A549 (cell line): ENCODE measurements around the gene PNLIPRP3. TPM values are rescaled to one million over a fixed set of nuclear protein-coding genes. Genes with fewer than 3 reads are reported as not detected.

Experiments
- ATAC-seq, 2 experiments: fragments of 200-7000 bp in 1 of 2; fragments of >200 bp in 1 of 2; cut with Nextera tagmentation in 1 of 2; cut with Tn5 transposase in 1 of 2; 3 replicates each; pipeline versions ENCODE4 v1.8.0 to v1.9.1; 2018 to 2020; ENCODE audit warnings: mild to moderate bottlenecking in 1 of 2, moderate library complexity in 1 of 2
- CTCF ChIA-PET: fragments of 300-600 bp; sonication (Branson Sonifier 250); formaldehyde crosslinking; extraction: SDS; loops from one replicate; lab custom pipeline; 2021; ENCODE audit warnings: antibody characterized with exemption, inconsistent platforms; lab: Yijun Ruan, JAX
- POLR2A ChIA-PET: fragments of 350-600 bp; formaldehyde crosslinking; extraction: SDS; loops from one replicate; lab custom pipeline; 2021; ENCODE audit warnings: antibody characterized with exemption, inconsistent platforms; lab: Yijun Ruan, JAX
- DNase-seq, 2 experiments: peaks; one replicate each; pipeline versions ENCODE4 v3.0.0 to v3.0.0-alpha.2; 2011 to 2016; ENCODE audit warnings: low read depth in 1 of 2, low spot score in 1 of 2
- FAIRE-seq: peaks from 2 replicates; lab custom pipeline; 2011; peaks lifted over from hg19 to GRCh38; lab: Jason Lieb, UNC
- H3K27ac ChIP-seq, 2 experiments: fragments of >200 bp; sonication (Bioruptor Twin); formaldehyde crosslinking; 3 replicates each; pipeline ENCODE4 v1.5.1; 2016 to 2017
- H3K4me1 ChIP-seq: fragments of >200 bp; sonication (Bioruptor Twin); formaldehyde crosslinking; 3 replicates; pipeline ENCODE4 v1.6.1; 2016
- H3K4me2 ChIP-seq: fragments of >200 bp; sonication (Bioruptor Twin); formaldehyde crosslinking; 3 replicates; pipeline ENCODE4 v1.6.1; 2016
- H3K4me3 ChIP-seq: fragments of >200 bp; sonication (Bioruptor Twin); formaldehyde crosslinking; 3 replicates; pipeline ENCODE4 v1.5.1; 2016
- H3K9me3 ChIP-seq: fragments of >200 bp; sonication (Bioruptor Twin); formaldehyde crosslinking; 3 replicates; pipeline ENCODE4 v1.6.1; 2016
- CHD2 ChIP-seq: fragments of 150-350 bp; IDR thresholded peaks from 2 replicates; pipeline ENCODE4 v1.6.1; 2014; ENCODE audit warnings: low read length; ENCODE audit not compliant: partially characterized antibody
- CHD4 ChIP-seq: fragments of 200-600 bp; sonication (generic); IDR thresholded peaks from 2 replicates; pipeline ENCODE4 v1.6.1; 2016; ENCODE audit warnings: antibody characterized with exemption, mild to moderate bottlenecking, borderline replicate concordance
- EHMT2 ChIP-seq: fragments of 200-600 bp; sonication (generic); IDR thresholded peaks from 2 replicates; pipeline ENCODE4 v1.6.1; 2016; ENCODE audit warnings: antibody characterized with exemption, low read depth, mild to moderate bottlenecking, moderate library complexity
- ELK1 ChIP-seq: fragments of 150-350 bp; IDR thresholded peaks from 2 replicates; pipeline ENCODE4 v1.6.1; 2014; ENCODE audit warnings: low read depth, mild to moderate bottlenecking, low read length
- ESRRA ChIP-seq: fragments of 150-350 bp; IDR thresholded peaks from 2 replicates; pipeline ENCODE4 v1.6.1; 2014; ENCODE audit warnings: mild to moderate bottlenecking, low read length, borderline replicate concordance
- FOSL2 ChIP-seq, 2 experiments: fragments of 450-650 bp in 1 of 2; fragments of >200 bp in 1 of 2; sonication (Bioruptor Twin) in 1 of 2; formaldehyde crosslinking; IDR thresholded peaks; 2 replicates each; pipeline versions ENCODE4 v1.5.0 to v1.6.1; 2016 to 2020; ENCODE audit warnings: mild to moderate bottlenecking in 1 of 2, moderate library complexity in 1 of 2
- FOXS1 ChIP-seq: fragments of 250-450 bp; sonication (Bioruptor Pico); IDR thresholded peaks from 2 replicates; pipeline ENCODE4 v1.5.0; 2020; ENCODE audit warnings: mild to moderate bottlenecking, moderate library complexity
- GATA3 ChIP-seq: IDR thresholded peaks from 2 replicates; pipeline ENCODE4 v1.6.1; 2012; ENCODE audit warnings: borderline replicate concordance
- HDAC2 ChIP-seq: fragments of 200-600 bp; sonication (generic); IDR thresholded peaks from 2 replicates; pipeline ENCODE4 v1.6.1; 2016
- HEYL ChIP-seq: fragments of 250-450 bp; sonication (Bioruptor Pico); IDR thresholded peaks from 2 replicates; pipeline ENCODE4 v1.8.0; 2021; ENCODE audit warnings: mild to moderate bottlenecking, moderate library complexity
- HOXA7 ChIP-seq: fragments of 250-450 bp; sonication (Bioruptor Pico); IDR thresholded peaks from 2 replicates; pipeline ENCODE4 v1.5.0; 2020; ENCODE audit warnings: mild to moderate bottlenecking, moderate library complexity
- HOXB13 ChIP-seq: fragments of 250-450 bp; sonication (Bioruptor Pico); IDR thresholded peaks from 2 replicates; pipeline ENCODE4 v1.5.0; 2020; ENCODE audit warnings: low read depth, mild to moderate bottlenecking, moderate library complexity
- HOXB5 ChIP-seq: fragments of 250-450 bp; sonication (Bioruptor Pico); IDR thresholded peaks from 2 replicates; pipeline ENCODE4 v1.5.0; 2020; ENCODE audit warnings: mild to moderate bottlenecking, moderate library complexity
- JUNB ChIP-seq: fragments of >200 bp; sonication (Bioruptor Twin); formaldehyde crosslinking; IDR thresholded peaks from 2 replicates; pipeline ENCODE4 v1.6.1; 2016
- NFE2L2 ChIP-seq: fragments of 150-350 bp; conservative IDR thresholded peaks from 2 replicates; pipeline ENCODE4 v1.6.1; 2014; ENCODE audit warnings: low read length
- NPAS2 ChIP-seq: fragments of 250-450 bp; sonication (Bioruptor Pico); IDR thresholded peaks from 2 replicates; pipeline ENCODE4 v1.8.0; 2022; ENCODE audit warnings: mild to moderate bottlenecking, moderate library complexity, borderline replicate concordance
- PBX3 ChIP-seq: IDR thresholded peaks from 2 replicates; pipeline ENCODE4 v1.6.1; 2012
- PHF8 ChIP-seq: fragments of 200-600 bp; sonication (generic); IDR thresholded peaks from 2 replicates; pipeline ENCODE4 v1.6.1; 2016; ENCODE audit warnings: low read depth, mild to moderate bottlenecking, antibody characterized with exemption, moderate library complexity, borderline replicate concordance
- RARB ChIP-seq: fragments of 250-450 bp; sonication (Bioruptor Pico); IDR thresholded peaks from 2 replicates; pipeline ENCODE4 v1.8.0; 2021; ENCODE audit warnings: mild to moderate bottlenecking, moderate library complexity
- RFX5 ChIP-seq: fragments of 450-650 bp; IDR thresholded peaks from 2 replicates; pipeline ENCODE4 v1.7.1; 2014; ENCODE audit warnings: antibody characterized with exemption, mild to moderate bottlenecking, moderate library complexity
- SREBF2 ChIP-seq: fragments of 450-650 bp; IDR thresholded peaks from 2 replicates; pipeline ENCODE4 v1.6.1; 2014; ENCODE audit warnings: mild to moderate bottlenecking, moderate library complexity
- TFCP2L1 ChIP-seq: fragments of 250-450 bp; sonication (Bioruptor Pico); IDR thresholded peaks from 2 replicates; pipeline ENCODE4 v1.5.0; 2021; ENCODE audit warnings: mild to moderate bottlenecking
- ZFP36 ChIP-seq: fragments of 450-650 bp; IDR thresholded peaks from 2 replicates; pipeline ENCODE4 v1.6.1; 2014; ENCODE audit warnings: borderline replicate concordance; ENCODE audit not compliant: partially characterized antibody
- ZNF302 ChIP-seq: fragments of 250-450 bp; sonication (Bioruptor Pico); IDR thresholded peaks from 2 replicates; pipeline ENCODE4 v1.9.0; 2021; ENCODE audit warnings: inconsistent platforms, mild to moderate bottlenecking, moderate library complexity
- WGBS: methylation state at CpG from one replicate; pipeline ENCODE4 v1.1.6; 2017; ENCODE audit errors: missing lambda C conversion rate; 5-methylcytosine and 5-hydroxymethylcytosine counted together
- polyA plus RNA-seq, 4 experiments: library from polyadenylated mRNA; depleted of rRNA in 3 of 4; stranded (reverse); fragments of >200 nt; fragmentation: RNase III in 1 of 4; extraction: RNeasy Plus Mini Kit Qiagen cat#74134 plus additional on column Dnase treatment in 1 of 4; gene quantifications; 2 replicates in 3 of 4; 3 replicates in 1 of 4; pipeline ENCODE4 v1.2.3, GENCODE V29; 2011 to 2017
- TF ChIP-seq, protein P1 (sequence below): fragments of >200 bp; sonication (Bioruptor Twin); formaldehyde crosslinking; IDR thresholded peaks from 3 replicates; pipeline ENCODE4 v1.5.1; 2016
- TF ChIP-seq, protein P2 (sequence below): fragments of 450-650 bp; IDR thresholded peaks from 2 replicates; pipeline ENCODE4 v1.6.1; 2014; ENCODE audit warnings: antibody characterized with exemption
- TF ChIP-seq, protein P3 (sequence below): fragments of >200 bp; sonication (Bioruptor Twin); formaldehyde crosslinking; IDR thresholded peaks from 2 replicates; pipeline ENCODE4 v1.6.1; 2016
- TF ChIP-seq, protein P4 (sequence below): fragments of 200-600 bp; sonication (generic); IDR thresholded peaks from 2 replicates; pipeline ENCODE4 v1.6.1; 2016; ENCODE audit warnings: antibody characterized with exemption, mild to moderate bottlenecking, moderate library complexity

The PNLIPRP3 gene
- polyA plus RNA-seq, 2 of the 4 experiments (the other 2 are of a cell fraction): not detected

DNA sequence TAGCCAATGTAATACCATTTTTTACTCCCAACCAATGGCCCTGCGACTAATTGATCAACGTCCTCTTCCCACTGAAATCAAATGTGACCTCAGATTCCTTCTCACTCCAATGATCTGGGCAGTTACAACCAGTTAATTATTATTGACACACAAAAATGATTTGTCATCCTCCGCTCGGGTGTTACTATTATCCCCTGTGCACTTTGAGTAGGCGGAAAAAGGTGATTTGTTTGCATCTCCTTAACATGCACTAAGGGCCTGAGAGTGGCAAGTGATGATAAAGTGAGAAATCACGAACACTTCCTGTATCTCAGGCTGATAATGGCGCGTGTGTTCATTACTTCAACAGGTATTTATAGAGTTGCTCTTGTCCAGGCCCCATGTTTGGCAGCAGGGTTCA, 77.1 kb downstream of the PNLIPRP3 start:
- no peak for FAIRE-seq
- H3K4me1 ChIP-seq: no peaks in the 10 kb centered on the region
- POLR2A ChIA-PET: no interaction called here
- ATAC-seq: no peak
- H3K9me3 ChIP-seq: no peaks in the 10 kb centered on the region
- H3K4me2 ChIP-seq: no peak overlapping the region
- no peak for DNase-seq
- H3K27ac ChIP-seq: no peak overlapping the region
- H3K4me3 ChIP-seq: no peak overlapping the region
- 35% methylated on average over 8 of the region's 8 CpGs for WGBS
- CTCF ChIA-PET: no interaction called here
- TF ChIP-seq HOXB5: no peak
- no peak for TF ChIP-seq ZNF302
- TF ChIP-seq, protein P1, sequence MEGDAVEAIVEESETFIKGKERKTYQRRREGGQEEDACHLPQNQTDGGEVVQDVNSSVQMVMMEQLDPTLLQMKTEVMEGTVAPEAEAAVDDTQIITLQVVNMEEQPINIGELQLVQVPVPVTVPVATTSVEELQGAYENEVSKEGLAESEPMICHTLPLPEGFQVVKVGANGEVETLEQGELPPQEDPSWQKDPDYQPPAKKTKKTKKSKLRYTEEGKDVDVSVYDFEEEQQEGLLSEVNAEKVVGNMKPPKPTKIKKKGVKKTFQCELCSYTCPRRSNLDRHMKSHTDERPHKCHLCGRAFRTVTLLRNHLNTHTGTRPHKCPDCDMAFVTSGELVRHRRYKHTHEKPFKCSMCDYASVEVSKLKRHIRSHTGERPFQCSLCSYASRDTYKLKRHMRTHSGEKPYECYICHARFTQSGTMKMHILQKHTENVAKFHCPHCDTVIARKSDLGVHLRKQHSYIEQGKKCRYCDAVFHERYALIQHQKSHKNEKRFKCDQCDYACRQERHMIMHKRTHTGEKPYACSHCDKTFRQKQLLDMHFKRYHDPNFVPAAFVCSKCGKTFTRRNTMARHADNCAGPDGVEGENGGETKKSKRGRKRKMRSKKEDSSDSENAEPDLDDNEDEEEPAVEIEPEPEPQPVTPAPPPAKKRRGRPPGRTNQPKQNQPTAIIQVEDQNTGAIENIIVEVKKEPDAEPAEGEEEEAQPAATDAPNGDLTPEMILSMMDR: no peak
- no peak for TF ChIP-seq TFCP2L1 (CRISPR knock-in tag)
- no peak for TF ChIP-seq ELK1
- no peak for TF ChIP-seq EHMT2
- TF ChIP-seq CHD2: no peak
- no peak for TF ChIP-seq JUNB
- TF ChIP-seq PHF8: no peak
- TF ChIP-seq FOSL2 (IDR thresholded peaks at IDR 0.05): no peak
- TF ChIP-seq FOSL2 (CRISPR knock-in tag; IDR thresholded peaks at IDR 0.05): no peak
- no peak for TF ChIP-seq HOXB13 (CRISPR knock-in tag)
- TF ChIP-seq NPAS2: no peak
- no peak for TF ChIP-seq FOXS1 (CRISPR knock-in tag)
- TF ChIP-seq, protein P2, sequence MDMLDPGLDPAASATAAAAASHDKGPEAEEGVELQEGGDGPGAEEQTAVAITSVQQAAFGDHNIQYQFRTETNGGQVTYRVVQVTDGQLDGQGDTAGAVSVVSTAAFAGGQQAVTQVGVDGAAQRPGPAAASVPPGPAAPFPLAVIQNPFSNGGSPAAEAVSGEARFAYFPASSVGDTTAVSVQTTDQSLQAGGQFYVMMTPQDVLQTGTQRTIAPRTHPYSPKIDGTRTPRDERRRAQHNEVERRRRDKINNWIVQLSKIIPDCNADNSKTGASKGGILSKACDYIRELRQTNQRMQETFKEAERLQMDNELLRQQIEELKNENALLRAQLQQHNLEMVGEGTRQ: no peak
- TF ChIP-seq ESRRA: no peak
- TF ChIP-seq HDAC2: no peak
- no peak for TF ChIP-seq NFE2L2
- TF ChIP-seq GATA3: no peak
- TF ChIP-seq PBX3: no peak
- no peak for TF ChIP-seq HOXA7 (CRISPR knock-in tag)

- Histone ChIP-seq H3K9me3 (no peaks in the 10 kb centered on the region), H3K4me1 (no peaks in the 10 kb centered on the region), H3K4me3 (no peak overlapping the region), H3K27ac (no peak overlapping the region), H3K4me2 (no peak overlapping the region)
- WGBS: 16% methylated on average over 3 of the region's 3 CpGs
- ChIA-PET CTCF (no interaction called here), POLR2A (no interaction called here)
- FAIRE-seq (no peak), DNase-seq (no peak), ATAC-seq (no peak)
- TF ChIP-seq ZFP36 (no peak), RFX5 (no peak), CHD4 (no peak), HOXB5 (no peak), RARB (CRISPR knock-in tag) (no peak), ZNF302 (no peak), SREBF2 (no peak), HEYL (CRISPR knock-in tag) (no peak), PHF8 (no peak), JUNB (no peak)
- TF ChIP-seq, protein P1: no peak
- TF ChIP-seq, protein P3, sequence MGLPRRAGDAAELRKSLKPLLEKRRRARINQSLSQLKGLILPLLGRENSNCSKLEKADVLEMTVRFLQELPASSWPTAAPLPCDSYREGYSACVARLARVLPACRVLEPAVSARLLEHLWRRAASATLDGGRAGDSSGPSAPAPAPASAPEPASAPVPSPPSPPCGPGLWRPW: no peak
- TF ChIP-seq, protein P4, sequence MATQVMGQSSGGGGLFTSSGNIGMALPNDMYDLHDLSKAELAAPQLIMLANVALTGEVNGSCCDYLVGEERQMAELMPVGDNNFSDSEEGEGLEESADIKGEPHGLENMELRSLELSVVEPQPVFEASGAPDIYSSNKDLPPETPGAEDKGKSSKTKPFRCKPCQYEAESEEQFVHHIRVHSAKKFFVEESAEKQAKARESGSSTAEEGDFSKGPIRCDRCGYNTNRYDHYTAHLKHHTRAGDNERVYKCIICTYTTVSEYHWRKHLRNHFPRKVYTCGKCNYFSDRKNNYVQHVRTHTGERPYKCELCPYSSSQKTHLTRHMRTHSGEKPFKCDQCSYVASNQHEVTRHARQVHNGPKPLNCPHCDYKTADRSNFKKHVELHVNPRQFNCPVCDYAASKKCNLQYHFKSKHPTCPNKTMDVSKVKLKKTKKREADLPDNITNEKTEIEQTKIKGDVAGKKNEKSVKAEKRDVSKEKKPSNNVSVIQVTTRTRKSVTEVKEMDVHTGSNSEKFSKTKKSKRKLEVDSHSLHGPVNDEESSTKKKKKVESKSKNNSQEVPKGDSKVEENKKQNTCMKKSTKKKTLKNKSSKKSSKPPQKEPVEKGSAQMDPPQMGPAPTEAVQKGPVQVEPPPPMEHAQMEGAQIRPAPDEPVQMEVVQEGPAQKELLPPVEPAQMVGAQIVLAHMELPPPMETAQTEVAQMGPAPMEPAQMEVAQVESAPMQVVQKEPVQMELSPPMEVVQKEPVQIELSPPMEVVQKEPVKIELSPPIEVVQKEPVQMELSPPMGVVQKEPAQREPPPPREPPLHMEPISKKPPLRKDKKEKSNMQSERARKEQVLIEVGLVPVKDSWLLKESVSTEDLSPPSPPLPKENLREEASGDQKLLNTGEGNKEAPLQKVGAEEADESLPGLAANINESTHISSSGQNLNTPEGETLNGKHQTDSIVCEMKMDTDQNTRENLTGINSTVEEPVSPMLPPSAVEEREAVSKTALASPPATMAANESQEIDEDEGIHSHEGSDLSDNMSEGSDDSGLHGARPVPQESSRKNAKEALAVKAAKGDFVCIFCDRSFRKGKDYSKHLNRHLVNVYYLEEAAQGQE: no peak
These were observed 82.9 kb downstream of the PNLIPRP3 start for GRCh38 chr10:116510565-116510964.
